HG03280 (cell line): ENCODE results near the gene LRRC63.
"Not testable (repeated sequence)": the region's sequence is repeated elsewhere in the genome, so short reads cannot be mapped to it uniquely, and the experiment has no call there.

Experiments
- ATAC-seq: cut with Tn5 transposase; IDR thresholded peaks from one replicate; pipeline ENCODE4 v1.9.1; 2021; ENCODE audit warnings: mild to moderate bottlenecking, moderate library complexity; ENCODE audit not compliant: unreplicated experiment

The LRRC63 gene

GRCh38 chr13:46181840-46182490 is 29.8 kb upstream of the LRRC63 start, which contains the start of gene LCP1:
Gene LCP1, minus strand, starts transcription at chr13:46182177. Its CDS starts 22,515 bp downstream, at chr13:46159662.
- peak; percentile 71 for ATAC-seq

DNA sequence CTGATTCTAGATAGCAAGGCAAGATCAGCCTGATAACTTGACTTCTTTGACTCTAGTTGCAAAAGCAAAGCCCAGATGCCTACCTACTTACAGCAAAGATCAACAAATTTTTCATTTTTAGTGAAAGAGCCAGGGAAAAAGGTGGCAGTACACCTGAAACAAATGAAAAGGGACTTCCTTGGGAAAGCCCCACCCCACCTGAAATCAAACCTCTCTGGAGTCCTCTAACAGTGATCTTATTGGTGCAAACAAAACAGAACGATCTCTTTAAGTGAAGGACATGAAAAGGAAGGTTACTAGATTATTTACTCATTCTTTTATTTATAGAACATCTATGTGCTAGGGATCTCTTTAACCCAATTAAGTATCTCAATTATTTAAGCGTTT is 29.2 kb upstream of the LRRC63 start:
- ATAC-seq = no peak

DNA sequence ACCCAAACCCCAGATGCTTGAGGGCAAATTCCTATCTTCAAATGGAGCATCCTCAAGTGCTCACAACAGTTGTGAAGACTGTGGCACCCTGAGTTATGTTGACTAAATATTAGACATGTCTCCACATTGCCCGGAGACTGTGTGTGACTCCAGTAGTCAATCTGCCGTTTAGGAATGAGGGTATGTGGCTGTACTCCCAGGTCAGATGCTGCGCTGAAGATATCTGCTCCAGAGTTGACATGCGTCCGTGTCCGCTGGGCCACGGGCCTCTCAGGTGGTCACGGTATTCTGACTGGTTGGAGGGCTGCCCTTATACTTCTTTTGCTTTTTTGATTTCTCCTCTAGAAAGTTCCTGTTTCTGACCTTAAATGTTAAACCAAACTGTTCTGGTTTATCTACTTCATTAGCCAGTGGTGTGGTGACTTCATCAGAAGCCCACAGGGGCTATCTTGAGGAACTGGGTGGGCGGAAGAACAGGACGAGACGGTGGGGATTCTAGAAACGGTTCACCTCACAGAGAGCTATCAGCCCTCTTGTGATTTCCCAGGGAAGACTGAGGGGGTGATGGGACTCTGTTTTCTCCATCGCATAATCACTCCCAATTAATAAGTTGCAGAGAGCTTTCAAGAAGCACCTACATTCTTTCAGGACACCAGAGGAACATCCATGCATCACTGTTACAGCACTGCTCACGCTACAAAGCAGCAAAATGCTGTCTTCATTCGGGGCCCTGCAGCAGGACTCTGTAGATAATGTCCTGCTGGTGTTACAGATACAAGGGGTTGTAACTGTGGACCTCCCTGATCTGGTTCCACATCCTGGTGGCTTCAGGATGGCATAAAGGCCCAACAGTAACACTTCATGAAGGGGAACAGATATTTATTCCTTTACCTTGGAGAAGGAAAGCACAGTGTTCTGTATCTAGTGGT is 28.4 kb upstream of the LRRC63 start:
- no peak for ATAC-seq

DNA sequence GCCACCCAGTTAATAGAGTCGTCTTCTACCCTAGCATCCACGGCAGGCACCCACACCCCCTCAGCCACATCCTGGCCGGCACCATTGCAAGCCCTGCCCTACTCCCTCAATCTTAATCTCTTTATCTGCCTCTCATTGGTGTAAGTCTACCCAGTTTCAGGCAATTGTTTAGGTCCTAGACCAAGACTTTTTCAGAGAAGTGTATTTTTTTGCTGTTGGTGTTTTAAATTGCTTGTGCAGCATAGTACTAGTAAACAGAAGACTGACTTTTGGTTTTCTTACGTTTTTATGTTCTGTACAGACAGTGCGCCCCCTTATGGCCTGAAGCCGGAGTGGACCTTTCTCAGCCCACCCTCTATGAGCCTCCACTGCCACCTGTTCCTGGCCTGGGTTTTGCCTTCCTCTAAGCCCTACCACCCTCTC is 27.4 kb upstream of the LRRC63 start:
- peak; percentile 51 for ATAC-seq

- no peak for ATAC-seq
These were observed 26.1 kb upstream of the LRRC63 start for GRCh38 chr13:46185634-46186033.

DNA sequence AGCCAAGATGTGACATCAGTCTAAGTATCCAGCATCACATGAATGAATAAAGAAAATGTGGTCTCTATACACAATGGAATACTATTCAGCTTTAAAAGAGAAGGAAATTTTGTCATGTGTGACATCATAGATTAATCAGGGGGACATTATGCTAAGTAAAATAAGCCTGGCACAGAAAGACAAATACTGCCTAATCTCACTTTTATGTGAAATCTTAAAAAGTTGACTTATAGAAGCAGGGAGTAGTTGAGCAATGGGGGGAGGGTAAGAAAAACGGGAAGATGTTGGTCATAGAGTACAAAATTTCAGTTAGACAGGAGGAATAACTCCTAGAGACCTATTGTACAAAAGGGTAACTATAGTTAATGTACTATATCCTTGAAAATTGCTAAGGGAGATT is 19.3 kb upstream of the LRRC63 start:
- ATAC-seq = no peak

DNA sequence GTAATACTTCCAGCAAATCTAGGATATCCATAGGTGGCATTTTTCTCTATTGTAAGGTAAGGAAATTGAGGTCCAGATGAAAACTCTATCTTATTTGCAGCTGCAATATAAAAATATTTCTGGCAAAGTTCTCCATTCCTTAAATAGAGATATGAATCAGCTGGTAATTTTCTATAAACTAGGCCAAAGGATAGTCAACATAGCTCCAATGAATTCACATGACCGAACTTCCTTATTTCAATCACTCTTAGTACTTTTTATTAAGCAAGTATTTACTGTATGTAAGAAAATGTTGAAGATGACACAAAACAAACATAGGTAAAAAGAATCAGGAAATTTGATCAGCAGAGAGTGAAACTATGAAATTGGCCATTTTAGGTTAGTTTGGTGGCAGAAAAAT is 16.7 kb upstream of the LRRC63 start:
- ATAC-seq = no peak

DNA sequence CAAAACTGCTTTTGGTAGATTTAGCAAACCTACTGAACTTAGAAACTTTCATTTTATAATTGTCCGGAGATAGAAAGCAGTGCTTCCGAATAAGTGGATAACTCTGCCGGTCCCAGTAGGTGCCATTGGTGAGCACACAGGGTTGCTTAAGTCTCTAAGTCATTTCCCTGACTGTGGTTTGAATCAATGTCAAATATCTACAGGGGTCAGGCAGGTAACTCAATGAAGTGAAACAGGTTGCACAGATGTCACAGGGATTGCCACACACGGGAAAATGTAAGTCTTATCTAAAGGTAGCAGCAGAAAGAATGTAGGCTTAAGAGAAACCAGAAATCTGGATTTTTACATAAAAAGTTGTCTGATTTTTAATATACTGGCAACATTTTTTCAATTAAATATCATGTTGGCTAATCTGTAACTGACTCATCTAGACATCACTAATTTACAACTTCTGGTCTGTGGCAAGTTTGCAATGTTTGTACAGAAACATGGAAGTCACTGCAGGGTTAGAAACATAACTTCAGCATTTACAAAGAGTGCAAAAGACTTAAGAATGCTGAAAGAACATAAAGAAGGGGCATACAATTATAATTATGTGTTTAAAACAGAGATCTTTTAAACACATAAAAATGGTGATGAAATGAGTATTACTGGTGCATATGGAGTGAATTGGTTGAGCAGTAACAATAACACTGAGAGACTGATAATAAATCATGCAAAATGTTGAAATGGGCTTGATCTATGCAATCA is 14.3 kb upstream of the LRRC63 start:
- no peak for ATAC-seq

GRCh38 chr13:46198696-46199193 is 13.0 kb upstream of the LRRC63 start:
- no peak for ATAC-seq

DNA sequence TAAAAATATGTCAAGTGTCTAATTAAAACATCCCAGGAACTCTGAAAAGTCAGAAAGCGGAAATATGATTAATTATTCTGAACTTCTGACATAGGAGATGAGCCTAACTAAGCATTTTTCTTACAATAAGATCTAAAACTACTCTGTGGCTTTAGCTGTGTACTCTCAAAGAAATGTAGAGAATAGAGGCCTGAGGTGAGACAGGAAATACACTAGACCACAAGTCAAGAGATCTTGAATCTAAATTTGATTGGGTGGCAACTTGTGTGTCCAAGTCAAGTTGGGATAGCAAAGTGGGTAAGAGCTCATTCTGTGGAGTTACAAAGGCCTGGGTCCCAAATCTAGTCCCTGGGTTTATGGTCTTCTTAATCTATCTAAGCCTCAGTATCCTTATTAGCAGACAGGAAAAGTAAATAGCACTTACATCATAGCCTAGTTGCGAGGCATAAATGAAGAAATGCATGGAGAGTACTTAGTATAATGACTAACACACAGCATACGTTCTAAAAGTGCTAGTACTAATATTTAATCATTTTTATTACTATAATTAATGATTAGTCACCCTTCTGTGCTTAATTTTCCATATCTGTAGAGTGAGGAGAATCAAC is 9.4 kb upstream of the LRRC63 start:
- ATAC-seq = no peak

GRCh38 chr13:46202966-46203365 is 8.8 kb upstream of the LRRC63 start:
- ATAC-seq = no peak

- no peak for ATAC-seq
These were observed 5.6 kb upstream of the LRRC63 start for GRCh38 chr13:46206143-46206542.

DNA sequence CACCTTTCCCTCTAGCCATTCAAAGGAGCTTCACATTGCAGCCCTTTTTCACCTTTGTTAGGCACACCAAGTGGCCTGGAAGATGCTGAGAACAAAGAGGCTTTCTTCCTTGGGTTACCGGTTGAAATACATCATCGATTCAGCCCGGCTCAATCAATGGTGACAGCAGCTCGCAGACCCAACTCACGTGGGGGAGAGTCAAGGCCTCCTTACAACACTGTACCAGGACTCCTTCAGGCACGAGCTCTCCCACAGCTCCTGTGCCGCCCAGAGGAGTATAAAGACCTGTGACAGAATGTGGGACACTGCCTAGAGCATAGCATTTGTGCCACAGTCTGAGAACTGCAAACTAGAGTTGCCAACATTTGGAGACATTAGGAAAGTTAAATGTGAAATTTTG is 3.9 kb upstream of the LRRC63 start:
- no peak for ATAC-seq

- no peak for ATAC-seq
These were observed 1.2 kb upstream of the LRRC63 start for GRCh38 chr13:46210362-46211083.

- ATAC-seq = no peak
These were observed 629 bp upstream of the LRRC63 start for GRCh38 chr13:46211116-46211482.

DNA sequence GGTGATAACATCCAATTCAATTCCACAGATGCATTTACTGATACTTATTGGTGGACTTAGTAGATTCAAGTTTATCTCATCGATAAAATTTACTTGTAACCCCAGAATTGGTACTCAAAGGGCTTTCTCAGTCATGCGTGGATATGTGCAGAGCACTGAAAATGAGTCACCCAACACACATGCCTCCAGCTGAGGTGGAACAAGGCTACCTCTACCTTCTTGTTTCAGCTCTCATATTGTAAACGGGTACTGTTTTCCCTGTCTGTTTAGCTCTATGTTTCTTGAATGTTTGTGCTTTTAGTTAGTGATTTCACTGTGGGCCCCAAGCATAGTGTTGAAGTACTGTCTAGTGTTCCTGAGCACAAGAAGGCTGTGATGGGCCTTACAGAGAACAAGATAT is 1.5 kb downstream of the LRRC63 start:
- no peak for ATAC-seq

GRCh38 chr13:46214741-46215140 is 3.0 kb downstream of the LRRC63 start:
- ATAC-seq = not testable (repeated sequence)

GRCh38 chr13:46220234-46220633 is 8.5 kb downstream of the LRRC63 start:
- not testable (repeated sequence) for ATAC-seq

GRCh38 chr13:46229251-46229650 is 17.5 kb downstream of the LRRC63 start:
- ATAC-seq = no peak

GRCh38 chr13:46232281-46232680 is 20.6 kb downstream of the LRRC63 start:
- no peak for ATAC-seq
